ENCODE data around the gene PCARE.
"Not testable (repeated sequence)": the region's sequence is repeated elsewhere in the genome, so short reads cannot be mapped to it uniquely, and the experiment has no call there.

Gene PCARE

GRCh38 chr2:29074411-29074810, at the start of gene PCARE:
Gene PCARE (minus strand): TSS chr2:29074523. CDS start chr2:29074261, 262 bp downstream.
- DNase-seq: peak; percentile 24

- DNase-seq: no peak
Measured at GRCh38 chr2:29123617-29124349, 49.5 kb upstream of the PCARE start.

GRCh38 chr2:29120846-29121245, 46.5 kb upstream of the PCARE start:
- no peak for DNase-seq

- no peak for DNase-seq
Measured at GRCh38 chr2:29119211-29119610, 44.9 kb upstream of the PCARE start.

GRCh38 chr2:29117636-29118303, 43.4 kb upstream of the PCARE start:
- DNase-seq: no peak

- DNase-seq: no peak
Measured at GRCh38 chr2:29115797-29116781, 41.8 kb upstream of the PCARE start.

- DNase-seq: no peak
Measured at GRCh38 chr2:29114946-29115609, 40.8 kb upstream of the PCARE start, which contains the start of gene CLIP4. Gene CLIP4 (plus strand): TSS chr2:29115415. CDS start chr2:29121389, 5,974 bp downstream.

GRCh38 chr2:29114586-29114945, 40.2 kb upstream of the PCARE start:
- DNase-seq: no peak

- DNase-seq: no peak
Measured at GRCh38 chr2:29113891-29114321, 39.6 kb upstream of the PCARE start.

GRCh38 chr2:29113027-29113686, 38.8 kb upstream of the PCARE start:
- no peak for DNase-seq

GRCh38 chr2:29112379-29112778, 38.1 kb upstream of the PCARE start:
- no peak for DNase-seq

- DNase-seq: no peak
Measured at GRCh38 chr2:29110916-29111535, 36.7 kb upstream of the PCARE start.

GRCh38 chr2:29109246-29109645, 34.9 kb upstream of the PCARE start:
- no peak for DNase-seq

GRCh38 chr2:29108225-29108624, 33.9 kb upstream of the PCARE start:
- peak; percentile 85 for DNase-seq

GRCh38 chr2:29107547-29107946, 33.2 kb upstream of the PCARE start:
- not testable (repeated sequence) for DNase-seq

- DNase-seq: no peak
Measured at GRCh38 chr2:29106980-29107388, 32.7 kb upstream of the PCARE start.

- no peak for DNase-seq
Measured at GRCh38 chr2:29106256-29106655, 31.9 kb upstream of the PCARE start.

GRCh38 chr2:29105375-29105774, 31.1 kb upstream of the PCARE start:
- DNase-seq: no peak

GRCh38 chr2:29104688-29105087, 30.4 kb upstream of the PCARE start:
- DNase-seq: no peak

- no peak for DNase-seq
Measured at GRCh38 chr2:29100564-29100963, 26.2 kb upstream of the PCARE start.

- DNase-seq: no peak
Measured at GRCh38 chr2:29097569-29097968, 23.2 kb upstream of the PCARE start.

- DNase-seq: no peak
Measured at GRCh38 chr2:29096969-29097368, 22.6 kb upstream of the PCARE start.

Measured in islet precursor cell (in vitro differentiated cells).